GM12878 (cell line): Measurements from ENCODE around the gene DTX4. TPM values are rescaled to one million over a fixed set of nuclear protein-coding genes. Genes with fewer than 3 reads are reported as not detected.

Experiments used
- polyA plus RNA-seq, 11 experiments: library from polyadenylated mRNA; depleted of rRNA in 4 of 11; unstranded in 6 of 11; stranded (reverse) in 5 of 11; fragments of >200 nt; fragmentation: Nextera tagmentation in 4 of 11; fragmentation: Illumina TruSeq in 1 of 11; extraction: Ambion mirVana in 4 of 11; extraction: Trizol in 1 of 11; gene quantifications; 1 replicate in 1 of 11; 2 replicates in 10 of 11; pipeline versions ENCODE4 v1.2.1 to v1.2.3, GENCODE V29; 2011 to 2016; ENCODE audit warnings: inconsistent platforms in 2 of 11, missing spikeins in 2 of 11, low read depth in 1 of 11
- small RNA-seq: library from RNA; depleted of rRNA; stranded (forward); fragments of <200 nt; gene quantifications from one replicate; pipeline ENCODE3, GENCODE V24; 2014
- total RNA-seq, 4 experiments: library from RNA; depleted of rRNA in 3 of 4; stranded (reverse); fragments of >200 nt in 3 of 4; fragmentation: Illumina TruSeq in 1 of 4; extraction: Trizol in 1 of 4; gene quantifications; 2 replicates each; pipeline versions ENCODE4 v1.2.1 to v1.2.3, GENCODE V29; 2013 to 2021

Gene DTX4
- total and polyA plus RNA-seq, 10 of the 15 experiments (the other 5 are each of a cell fraction or from before 2014, with no cell fraction given), result 3.8 to 25.8 (median 10.5) TPM

Small RNA genes lying within 50 kb of the gene (small RNA-seq; reads per million reads assigned to genes)
- not detected for gene RN7SL42P

Other genes starting within 250 kb of the DTX4 start
- not detected in 2 replicates for gene GLYATL1, start 232.6 kb upstream of the DTX4 start, total RNA-seq (2014; rRNA removed)
- gene GLYATL1, start 232.6 kb upstream of the DTX4 start, total RNA-seq (2014; rRNA removed; fragmentation: Illumina TruSeq; extraction: Trizol), result not detected in 2 replicates
- not detected in 2 replicates for gene GLYATL1, start 232.6 kb upstream of the DTX4 start, total RNA-seq (2021)
- not detected in 2 replicates for gene GLYATL1, start 232.6 kb upstream of the DTX4 start, polyA plus RNA-seq (2011; rRNA removed)
- gene GLYATL1, start 232.6 kb upstream of the DTX4 start, polyA plus RNA-seq (2014; fragmentation: Illumina TruSeq; extraction: Trizol), result not detected in 2 replicates
- not detected for gene GLYATL1, start 232.6 kb upstream of the DTX4 start, polyA plus RNA-seq (2014; fragmentation: Nextera tagmentation; extraction: Ambion mirVana)
- not detected in 2 replicates for gene GLYATL1, start 232.6 kb upstream of the DTX4 start, polyA plus RNA-seq (2014; rRNA removed)
- gene GLYATL1, start 232.6 kb upstream of the DTX4 start, polyA plus RNA-seq (2016; fragmentation: Nextera tagmentation; extraction: Ambion mirVana), result not detected
- gene GLYATL1B, start 85.8 kb upstream of the DTX4 start, total RNA-seq (2014; rRNA removed), result 0.16 TPM in 1 of 2 replicates, not detected in the other
- gene GLYATL1B, start 85.8 kb upstream of the DTX4 start, total RNA-seq (2014; rRNA removed; fragmentation: Illumina TruSeq; extraction: Trizol), result 0.18 TPM in 1 of 2 replicates, not detected in the other
- not detected in 2 replicates for gene GLYATL1B, start 85.8 kb upstream of the DTX4 start, total RNA-seq (2021)
- gene GLYATL1B, start 85.8 kb upstream of the DTX4 start, polyA plus RNA-seq (2011; rRNA removed), result 0.10 and 0.13 TPM in 2 replicates
- 0.78 TPM in 1 of 2 replicates, not detected in the other for gene GLYATL1B, start 85.8 kb upstream of the DTX4 start, polyA plus RNA-seq (2014; fragmentation: Illumina TruSeq; extraction: Trizol)
- gene GLYATL1B, start 85.8 kb upstream of the DTX4 start, polyA plus RNA-seq (2014; fragmentation: Nextera tagmentation; extraction: Ambion mirVana), result under 1 TPM; 0.11 to 0.29 TPM
- not detected in 2 replicates for gene GLYATL1B, start 85.8 kb upstream of the DTX4 start, polyA plus RNA-seq (2014; rRNA removed)
- 1 to 10 TPM; 1.2 to 1.7 TPM for gene GLYATL1B, start 85.8 kb upstream of the DTX4 start, polyA plus RNA-seq (2016; fragmentation: Nextera tagmentation; extraction: Ambion mirVana)
- 53.4 and 59.7 TPM in 2 replicates for gene FAM111B, start 64.9 kb upstream of the DTX4 start, total RNA-seq (2014; rRNA removed)
- gene FAM111B, start 64.9 kb upstream of the DTX4 start, total RNA-seq (2014; rRNA removed; fragmentation: Illumina TruSeq; extraction: Trizol), result 76.6 and 76.7 TPM in 2 replicates
- 52.0 and 58.9 TPM in 2 replicates for gene FAM111B, start 64.9 kb upstream of the DTX4 start, total RNA-seq (2021)
- 35.9 and 59.7 TPM in 2 replicates for gene FAM111B, start 64.9 kb upstream of the DTX4 start, polyA plus RNA-seq (2011; rRNA removed)
- gene FAM111B, start 64.9 kb upstream of the DTX4 start, polyA plus RNA-seq (2014; fragmentation: Illumina TruSeq; extraction: Trizol), result 79.5 and 94.6 TPM in 2 replicates
- gene FAM111B, start 64.9 kb upstream of the DTX4 start, polyA plus RNA-seq (2014; fragmentation: Nextera tagmentation; extraction: Ambion mirVana), result 10 to 100 TPM; 42.0 to 65.3 TPM
- gene FAM111B, start 64.9 kb upstream of the DTX4 start, polyA plus RNA-seq (2014; rRNA removed), result 35.8 and 42.2 TPM in 2 replicates
- gene FAM111B, start 64.9 kb upstream of the DTX4 start, polyA plus RNA-seq (2016; fragmentation: Nextera tagmentation; extraction: Ambion mirVana), result 10 to 100 TPM; 96.3 to 97.2 TPM
- 69.1 and 95.4 TPM in 2 replicates for gene FAM111A, start 29.3 kb upstream of the DTX4 start, total RNA-seq (2014; rRNA removed)
- gene FAM111A, start 29.3 kb upstream of the DTX4 start, total RNA-seq (2014; rRNA removed; fragmentation: Illumina TruSeq; extraction: Trizol), result 93.8 and 95.0 TPM in 2 replicates
- gene FAM111A, start 29.3 kb upstream of the DTX4 start, total RNA-seq (2021), result 58.3 and 66.5 TPM in 2 replicates
- gene FAM111A, start 29.3 kb upstream of the DTX4 start, polyA plus RNA-seq (2011; rRNA removed), result 79.3 and 114 TPM in 2 replicates
- gene FAM111A, start 29.3 kb upstream of the DTX4 start, polyA plus RNA-seq (2014; fragmentation: Illumina TruSeq; extraction: Trizol), result 83.6 and 102 TPM in 2 replicates
- gene FAM111A, start 29.3 kb upstream of the DTX4 start, polyA plus RNA-seq (2014; fragmentation: Nextera tagmentation; extraction: Ambion mirVana), result 10 to 100 TPM; 26.6 to 41.6 TPM
- gene FAM111A, start 29.3 kb upstream of the DTX4 start, polyA plus RNA-seq (2014; rRNA removed), result 64.7 and 64.9 TPM in 2 replicates
- gene FAM111A, start 29.3 kb upstream of the DTX4 start, polyA plus RNA-seq (2016; fragmentation: Nextera tagmentation; extraction: Ambion mirVana), result 10 to 100 TPM; 53.0 to 68.6 TPM
- 14.6 and 15.4 TPM in 2 replicates for gene MPEG1, start 40.8 kb downstream of the DTX4 start, total RNA-seq (2014; rRNA removed)
- gene MPEG1, start 40.8 kb downstream of the DTX4 start, total RNA-seq (2014; rRNA removed; fragmentation: Illumina TruSeq; extraction: Trizol), result 13.5 and 14.4 TPM in 2 replicates
- gene MPEG1, start 40.8 kb downstream of the DTX4 start, total RNA-seq (2021), result 10.7 and 12.3 TPM in 2 replicates
- 0.03 TPM in 1 of 2 replicates, not detected in the other for gene MPEG1, start 40.8 kb downstream of the DTX4 start, polyA plus RNA-seq (2011; rRNA removed)
- 14.2 and 15.6 TPM in 2 replicates for gene MPEG1, start 40.8 kb downstream of the DTX4 start, polyA plus RNA-seq (2014; fragmentation: Illumina TruSeq; extraction: Trizol)
- gene MPEG1, start 40.8 kb downstream of the DTX4 start, polyA plus RNA-seq (2014; fragmentation: Nextera tagmentation; extraction: Ambion mirVana), result 1 to 10 TPM; 2.0 to 2.1 TPM
- gene MPEG1, start 40.8 kb downstream of the DTX4 start, polyA plus RNA-seq (2014; rRNA removed), result 10.4 and 11.7 TPM in 2 replicates
- gene MPEG1, start 40.8 kb downstream of the DTX4 start, polyA plus RNA-seq (2016; fragmentation: Nextera tagmentation; extraction: Ambion mirVana), result 1 to 10 TPM; 1.3 to 2.5 TPM
- gene OR5AN1, start 186.8 kb downstream of the DTX4 start, total RNA-seq (2014; rRNA removed), result not detected in 2 replicates
- gene OR5AN1, start 186.8 kb downstream of the DTX4 start, total RNA-seq (2014; rRNA removed; fragmentation: Illumina TruSeq; extraction: Trizol), result not detected in 2 replicates
- not detected in 2 replicates for gene OR5AN1, start 186.8 kb downstream of the DTX4 start, total RNA-seq (2021)
- gene OR5AN1, start 186.8 kb downstream of the DTX4 start, polyA plus RNA-seq (2011; rRNA removed), result not detected in 2 replicates
- gene OR5AN1, start 186.8 kb downstream of the DTX4 start, polyA plus RNA-seq (2014; fragmentation: Illumina TruSeq; extraction: Trizol), result not detected in 2 replicates
- gene OR5AN1, start 186.8 kb downstream of the DTX4 start, polyA plus RNA-seq (2014; fragmentation: Nextera tagmentation; extraction: Ambion mirVana), result not detected
- not detected in 2 replicates for gene OR5AN1, start 186.8 kb downstream of the DTX4 start, polyA plus RNA-seq (2014; rRNA removed)
- gene OR5AN1, start 186.8 kb downstream of the DTX4 start, polyA plus RNA-seq (2016; fragmentation: Nextera tagmentation; extraction: Ambion mirVana), result not detected